ENCODE data around the gene GPR78.

The GPR78 gene

DNA sequence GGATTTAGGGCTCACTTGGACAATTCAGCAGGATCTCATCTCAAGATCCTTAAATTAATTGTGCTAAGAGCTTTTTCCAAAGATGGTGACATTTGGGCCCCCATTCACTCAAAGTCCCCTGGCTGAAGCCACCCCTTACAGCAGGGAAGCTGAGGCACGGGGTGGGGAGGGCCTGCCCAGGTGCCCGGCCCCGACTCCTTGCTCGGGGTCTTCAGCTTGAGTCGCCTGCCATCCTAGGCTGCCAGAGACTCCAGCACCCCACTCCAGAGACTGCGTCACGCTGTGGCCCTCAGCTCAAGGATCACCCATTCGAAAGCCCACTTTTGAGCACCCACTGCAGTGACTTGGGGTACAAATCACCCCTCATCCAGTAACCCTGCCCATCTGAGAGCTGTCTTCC is 39.2 kb upstream of the GPR78 start:
- Mint-ChIP-seq H3K27ac (ENCODE audit: low read depth) (no peak overlapping the region), H3K4me3 (no peak overlapping the region), H3K36me3 (ENCODE audit: insufficient read depth) (no peaks in the 10 kb centered on the region), H3K27me3 (peaks cover 30% of the 10 kb centered on the region), H3K4me1 (no peaks in the 10 kb centered on the region), H3K9me3 (no peaks in the 10 kb centered on the region)
- DNase-seq (ENCODE audit: low spot score in 2 of 2), result no peak
- no peak for ATAC-seq (replicated peaks; ENCODE audit: extremely low read depth, poor library complexity, severe bottlenecking)

GRCh38 chr4:8541981-8542715 is 38.0 kb upstream of the GPR78 start:
- no peak for ATAC-seq (replicated peaks; ENCODE audit: extremely low read depth, poor library complexity, severe bottlenecking)
- Mint-ChIP-seq H3K9me3 (no peaks in the 10 kb centered on the region), H3K27ac (ENCODE audit: low read depth) (no peak overlapping the region), H3K4me3 (no peak overlapping the region), H3K27me3 (peaks cover 38% of the 10 kb centered on the region), H3K36me3 (ENCODE audit: insufficient read depth) (no peaks in the 10 kb centered on the region), H3K4me1 (no peaks in the 10 kb centered on the region)
- DNase-seq (ENCODE audit: low spot score in 2 of 2), result no peak

DNA sequence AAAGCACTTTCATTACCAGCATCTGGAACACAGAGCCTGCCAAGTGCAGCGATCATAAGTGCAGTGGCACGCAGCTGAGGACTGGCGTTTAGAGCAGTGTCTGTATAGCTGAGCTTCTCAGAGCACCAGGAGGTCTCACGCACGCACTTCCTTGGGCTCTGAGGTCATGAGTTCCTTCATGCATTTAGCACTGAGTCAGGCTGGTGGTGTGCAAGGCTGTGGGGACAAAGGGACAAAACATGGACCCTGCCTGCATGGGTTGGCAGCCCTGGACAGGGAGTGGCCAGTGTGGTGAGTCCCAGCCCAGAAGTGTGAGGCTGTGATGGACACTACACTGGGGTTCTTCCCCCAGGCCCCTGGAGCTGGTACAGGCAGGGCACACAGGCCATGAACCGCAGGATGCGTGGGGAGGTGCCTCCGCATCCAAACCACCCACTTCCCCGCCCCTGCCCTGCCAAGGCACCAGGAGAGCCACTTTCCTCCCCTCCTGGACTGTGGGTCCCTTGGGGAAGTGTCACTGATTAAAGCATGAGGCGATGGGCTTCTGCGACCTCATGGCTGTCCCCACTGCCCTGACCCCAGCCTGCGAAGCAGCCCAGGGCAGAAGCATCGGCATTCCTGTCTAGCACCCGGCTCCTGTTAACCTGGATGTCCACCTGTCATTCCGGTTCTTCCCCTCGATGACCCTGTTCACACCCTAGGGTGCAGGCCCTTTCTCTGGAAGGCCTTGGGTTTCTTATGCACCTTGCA is 37.2 kb upstream of the GPR78 start:
- no peak for ATAC-seq (replicated peaks; ENCODE audit: extremely low read depth, poor library complexity, severe bottlenecking)

DNA sequence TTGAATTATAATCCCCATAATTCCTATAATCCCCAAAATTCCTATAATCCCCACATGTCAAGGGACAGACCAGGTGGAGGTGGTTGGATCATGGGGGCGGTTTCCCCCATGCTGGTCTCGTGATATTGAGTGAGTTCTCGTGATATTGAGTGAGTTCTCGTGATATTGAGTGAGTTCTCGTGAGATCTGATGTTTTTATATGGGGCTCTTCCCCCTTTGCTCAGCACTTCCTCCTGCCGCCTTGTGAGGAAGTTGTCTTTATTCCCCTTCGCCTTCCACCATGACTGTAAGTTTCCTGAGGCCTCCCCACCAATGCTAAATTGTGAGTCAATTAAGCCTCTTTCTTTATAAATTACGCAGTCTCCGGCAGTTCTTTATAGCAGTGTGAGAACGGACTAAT is 36.6 kb upstream of the GPR78 start:
- DNase-seq (ENCODE audit: low spot score in 2 of 2) (no peak), ATAC-seq (replicated peaks; ENCODE audit: extremely low read depth, poor library complexity, severe bottlenecking) (no peak)
- Mint-ChIP-seq H3K4me1 (no peaks in the 10 kb centered on the region), H3K27me3 (peaks cover 36% of the 10 kb centered on the region), H3K4me3 (no peak overlapping the region), H3K27ac (ENCODE audit: low read depth) (no peak overlapping the region), H3K9me3 (no peaks in the 10 kb centered on the region), H3K36me3 (ENCODE audit: insufficient read depth) (no peaks in the 10 kb centered on the region)

More for the DNA sequence above, 37.2 kb upstream of the GPR78 start:
- no peaks in the 10 kb centered on the region for H3K36me3 Mint-ChIP-seq (ENCODE audit: insufficient read depth)
- no peaks in the 10 kb centered on the region for H3K9me3 Mint-ChIP-seq
- H3K4me1 Mint-ChIP-seq, result no peaks in the 10 kb centered on the region
- no peak overlapping the region for H3K27ac Mint-ChIP-seq (ENCODE audit: low read depth)
- DNase-seq (ENCODE audit: low spot score in 2 of 2), result no peak
- H3K4me3 Mint-ChIP-seq, result no peak overlapping the region
- H3K27me3 Mint-ChIP-seq, result peaks cover 42% of the 10 kb centered on the region

DNA sequence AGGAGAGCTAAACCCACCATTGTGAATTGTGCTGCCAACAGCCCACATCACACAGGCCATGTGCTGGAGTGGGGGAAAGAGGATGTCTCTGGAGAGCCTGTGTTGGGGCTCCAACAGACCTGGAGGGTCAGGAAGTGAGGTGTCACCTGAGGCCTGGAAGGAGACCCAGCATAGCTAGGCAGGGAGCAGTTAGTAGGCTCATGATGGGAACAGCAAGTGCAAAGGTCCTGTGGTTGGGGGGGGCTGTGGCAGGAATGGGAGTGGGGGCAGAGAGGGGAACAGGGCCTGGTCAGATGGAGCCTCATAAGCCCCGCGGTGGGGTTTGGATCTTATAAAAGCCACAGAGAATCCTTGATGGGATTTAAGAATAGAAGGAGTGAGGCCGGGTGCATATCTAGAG is 35.9 kb upstream of the GPR78 start:
- H3K4me3 Mint-ChIP-seq, result no peak overlapping the region
- no peak for ATAC-seq (replicated peaks; ENCODE audit: extremely low read depth, poor library complexity, severe bottlenecking)

DNA sequence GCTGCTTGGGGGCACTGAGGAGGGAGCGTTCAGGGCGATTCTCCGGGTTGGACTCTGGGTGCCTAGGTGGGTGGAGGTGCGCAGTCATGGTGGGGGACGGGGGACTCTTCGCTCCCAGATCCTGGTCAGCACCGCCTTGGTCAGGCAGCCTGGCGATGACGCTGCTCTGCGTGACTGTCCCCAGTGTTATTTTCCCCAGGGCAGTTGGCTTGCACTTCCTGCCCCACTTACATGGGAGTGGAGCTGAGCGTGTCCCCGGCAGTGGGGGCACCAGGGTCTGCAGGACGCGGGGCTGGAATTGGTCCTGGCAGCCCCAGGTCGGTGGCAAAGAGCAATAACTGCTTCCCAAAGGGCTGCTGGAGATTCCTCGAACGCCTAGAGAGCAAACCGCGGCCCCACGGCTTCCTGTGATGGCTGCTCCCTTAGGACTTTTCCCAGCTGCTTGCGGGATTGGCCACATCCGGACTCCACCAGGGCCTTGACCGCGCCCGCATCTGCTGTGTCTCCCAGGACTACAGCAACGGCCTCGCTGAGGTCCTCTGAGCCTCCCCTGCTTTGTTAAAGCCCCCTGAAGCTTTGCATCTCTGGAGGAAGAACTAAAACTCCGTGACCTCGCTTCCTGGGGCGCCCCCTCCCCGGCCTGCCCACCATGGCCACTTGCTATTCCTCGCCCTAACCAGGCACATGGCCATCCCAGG is 35.3 kb upstream of the GPR78 start:
- H3K36me3 Mint-ChIP-seq (ENCODE audit: insufficient read depth), result no peaks in the 10 kb centered on the region
- no peaks in the 10 kb centered on the region for H3K9me3 Mint-ChIP-seq
- no peaks in the 10 kb centered on the region for H3K4me1 Mint-ChIP-seq
- no peak overlapping the region for H3K27ac Mint-ChIP-seq (ENCODE audit: low read depth)
- H3K4me3 Mint-ChIP-seq, result no peak overlapping the region
- DNase-seq (ENCODE audit: low spot score in 2 of 2), result no peak
- H3K27me3 Mint-ChIP-seq, result peaks cover 36% of the 10 kb centered on the region
- ATAC-seq (replicated peaks; ENCODE audit: extremely low read depth, poor library complexity, severe bottlenecking), result no peak

More for the DNA sequence above, 35.9 kb upstream of the GPR78 start:
- Mint-ChIP-seq H3K27ac (ENCODE audit: low read depth) (no peak overlapping the region), H3K4me1 (no peaks in the 10 kb centered on the region), H3K9me3 (no peaks in the 10 kb centered on the region), H3K36me3 (ENCODE audit: insufficient read depth) (no peaks in the 10 kb centered on the region), H3K27me3 (peaks cover 36% of the 10 kb centered on the region)
- no peak for DNase-seq (ENCODE audit: low spot score in 2 of 2)

DNA sequence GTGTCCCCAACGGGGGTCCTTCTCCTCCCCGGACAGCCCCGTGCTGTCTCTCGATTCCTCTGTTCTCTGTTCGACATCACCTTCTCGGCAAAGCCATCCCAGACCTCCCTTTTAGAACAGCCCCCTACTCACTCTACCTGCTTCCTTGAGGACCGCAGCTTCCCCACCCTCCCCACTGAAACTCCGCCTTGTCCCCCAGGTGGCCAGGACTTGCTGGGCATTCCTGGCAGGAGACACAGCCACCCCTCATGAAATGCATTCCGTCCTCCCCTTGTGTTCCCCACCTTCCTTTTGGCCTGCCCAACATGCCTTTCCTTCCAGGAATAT is 34.8 kb upstream of the GPR78 start:
- DNase-seq (ENCODE audit: low spot score in 2 of 2), result no peak
- Mint-ChIP-seq H3K9me3 (no peaks in the 10 kb centered on the region), H3K27me3 (peaks cover 36% of the 10 kb centered on the region), H3K4me1 (no peaks in the 10 kb centered on the region), H3K36me3 (ENCODE audit: insufficient read depth) (no peaks in the 10 kb centered on the region), H3K4me3 (no peak overlapping the region), H3K27ac (ENCODE audit: low read depth) (no peak overlapping the region)
- no peak for ATAC-seq (replicated peaks; ENCODE audit: extremely low read depth, poor library complexity, severe bottlenecking)

- DNase-seq (ENCODE audit: low spot score in 2 of 2) (no peak), ATAC-seq (replicated peaks; ENCODE audit: extremely low read depth, poor library complexity, severe bottlenecking) (no peak)
- no peak overlapping the region for H3K27ac Mint-ChIP-seq (ENCODE audit: low read depth)
- no peaks in the 10 kb centered on the region for H3K36me3 Mint-ChIP-seq (ENCODE audit: insufficient read depth)
- peaks cover 36% of the 10 kb centered on the region for H3K27me3 Mint-ChIP-seq
- H3K4me3 Mint-ChIP-seq, result no peak overlapping the region
- H3K4me1 Mint-ChIP-seq, result no peaks in the 10 kb centered on the region
- H3K9me3 Mint-ChIP-seq, result no peaks in the 10 kb centered on the region
Measured at GRCh38 chr4:8546766-8547107, 33.5 kb upstream of the GPR78 start.

DNA sequence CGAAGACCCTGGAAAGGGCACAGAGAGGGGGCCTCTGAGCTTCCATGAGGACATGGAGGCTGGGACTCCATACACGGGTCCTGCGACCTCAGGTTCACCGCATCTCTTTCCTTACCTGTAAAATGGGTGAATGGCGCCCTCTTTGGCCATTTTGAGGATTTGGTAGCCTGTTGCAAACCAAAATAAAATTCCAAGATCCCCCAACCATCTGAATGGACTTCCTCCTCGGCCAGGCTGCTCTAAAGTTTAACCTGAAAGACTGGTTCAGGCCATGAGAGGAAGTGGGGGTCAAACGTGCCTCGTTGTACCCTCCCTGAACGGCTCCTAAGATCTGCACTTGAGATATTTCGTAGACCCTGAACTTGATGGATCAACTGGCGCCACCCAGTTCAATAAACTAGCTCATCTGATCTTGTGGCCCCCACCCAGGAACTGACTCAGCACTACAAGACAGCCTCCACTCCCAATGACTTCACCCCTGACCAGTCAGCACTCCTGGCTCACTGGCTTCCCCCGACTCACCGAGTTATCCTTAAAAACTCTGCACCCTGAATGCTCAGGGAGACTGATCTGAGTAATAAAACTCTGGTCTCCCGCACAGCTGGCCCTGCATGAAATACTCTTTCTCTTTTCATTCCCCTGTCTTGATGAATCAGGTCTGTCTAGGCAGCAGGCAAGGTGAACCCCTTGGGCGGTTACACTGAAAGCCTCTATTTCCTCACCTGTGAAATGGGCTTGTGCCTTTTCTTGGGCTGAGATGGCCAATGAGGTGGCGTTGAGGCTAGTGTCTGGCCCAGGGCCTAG is 32.9 kb upstream of the GPR78 start:
- H3K36me3 Mint-ChIP-seq (ENCODE audit: insufficient read depth), result no peaks in the 10 kb centered on the region
- ATAC-seq (replicated peaks; ENCODE audit: extremely low read depth, poor library complexity, severe bottlenecking) (no peak), DNase-seq (ENCODE audit: low spot score in 2 of 2) (no peak)

DNA sequence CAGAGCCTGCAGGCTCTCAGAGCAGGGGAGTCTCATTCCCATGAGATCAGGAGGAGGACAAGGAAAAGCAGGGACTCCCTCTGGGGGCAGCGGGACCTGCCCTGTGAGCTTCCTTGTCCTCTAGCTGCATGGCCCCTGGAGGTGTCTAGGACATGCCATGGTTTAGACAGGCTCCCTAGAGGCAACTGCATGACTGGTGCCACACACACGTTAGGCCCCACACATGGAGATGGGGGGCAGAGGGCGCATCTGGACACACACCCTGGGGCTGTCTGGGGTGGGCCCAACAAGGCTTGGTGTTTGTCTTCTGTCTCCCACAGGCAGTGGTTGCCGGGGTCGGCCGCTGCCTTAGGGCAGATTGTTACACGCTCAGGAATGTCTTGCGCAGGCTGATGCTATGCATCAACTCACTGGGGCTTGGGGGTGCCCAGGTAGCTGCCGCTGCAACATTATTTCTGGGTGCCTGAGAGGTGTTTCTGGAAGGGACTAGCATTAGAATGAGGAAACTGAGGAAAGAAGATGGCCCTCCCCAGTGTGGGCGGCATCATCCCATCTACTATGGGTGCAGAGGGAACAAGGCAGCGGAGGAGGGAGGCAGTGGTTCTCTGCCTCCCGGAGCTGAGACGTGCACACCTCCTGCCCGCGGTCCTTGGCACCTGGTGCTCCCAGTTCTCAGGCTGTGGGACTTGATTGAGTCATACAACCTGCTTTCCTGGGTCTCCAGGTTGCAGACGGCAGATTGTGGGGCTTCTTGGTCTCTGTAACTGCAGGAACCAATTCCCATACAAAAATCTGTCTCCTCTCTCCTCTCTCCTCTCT is 32.1 kb upstream of the GPR78 start:
- no peaks in the 10 kb centered on the region for H3K9me3 Mint-ChIP-seq
- H3K27me3 Mint-ChIP-seq, result peaks cover 36% of the 10 kb centered on the region
- H3K36me3 Mint-ChIP-seq (ENCODE audit: insufficient read depth), result no peaks in the 10 kb centered on the region
- ATAC-seq (replicated peaks; ENCODE audit: extremely low read depth, poor library complexity, severe bottlenecking), result no peak
- DNase-seq (ENCODE audit: low spot score in 2 of 2), result no peak
- H3K27ac Mint-ChIP-seq (ENCODE audit: low read depth), result no peak overlapping the region
- H3K4me3 Mint-ChIP-seq, result no peak overlapping the region
- H3K4me1 Mint-ChIP-seq, result no peaks in the 10 kb centered on the region

More for the DNA sequence above, 32.9 kb upstream of the GPR78 start:
- Mint-ChIP-seq H3K9me3 (no peaks in the 10 kb centered on the region), H3K27me3 (peaks cover 36% of the 10 kb centered on the region), H3K4me3 (no peak overlapping the region), H3K4me1 (no peaks in the 10 kb centered on the region), H3K27ac (ENCODE audit: low read depth) (no peak overlapping the region)

DNA sequence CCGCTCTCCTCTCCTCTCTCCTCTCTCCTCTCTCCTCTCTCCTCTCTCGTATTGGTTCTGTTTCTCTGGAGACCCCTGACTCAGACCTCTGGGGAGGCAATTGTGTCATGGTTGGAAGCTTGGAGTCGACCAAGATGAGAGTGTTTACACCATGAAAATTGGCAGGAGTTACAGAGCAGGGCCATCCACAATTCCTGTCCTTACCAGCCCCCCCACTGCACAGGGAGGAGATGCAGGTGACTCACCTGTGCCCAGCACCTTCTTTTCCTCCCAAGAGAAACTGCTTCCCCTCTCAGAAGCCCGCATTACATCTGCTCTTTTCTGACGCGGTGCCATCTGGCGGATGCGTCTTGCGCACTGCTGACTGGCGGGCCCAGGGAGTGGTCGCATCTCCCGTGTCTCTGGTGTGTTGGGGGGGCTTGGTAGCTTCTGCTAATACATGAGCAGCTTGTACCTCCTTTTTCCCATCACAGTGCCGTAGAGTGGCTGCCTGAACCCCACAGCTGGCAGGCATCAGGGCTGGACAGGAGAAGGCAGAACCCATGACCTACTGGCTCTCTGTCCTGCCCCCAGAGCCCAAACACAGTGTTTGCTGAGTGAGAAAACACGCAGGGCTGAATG is 31.4 kb upstream of the GPR78 start:
- H3K9me3 Mint-ChIP-seq, result no peaks in the 10 kb centered on the region
- no peak overlapping the region for H3K27ac Mint-ChIP-seq (ENCODE audit: low read depth)
- no peak for ATAC-seq (replicated peaks; ENCODE audit: extremely low read depth, poor library complexity, severe bottlenecking)
- no peaks in the 10 kb centered on the region for H3K4me1 Mint-ChIP-seq
- DNase-seq (ENCODE audit: low spot score in 2 of 2), result no peak
- H3K36me3 Mint-ChIP-seq (ENCODE audit: insufficient read depth), result no peaks in the 10 kb centered on the region
- H3K27me3 Mint-ChIP-seq, result peaks cover 36% of the 10 kb centered on the region
- no peak overlapping the region for H3K4me3 Mint-ChIP-seq

All from central memory CD8-positive, alpha-beta T cell (primary cell).